IPS-NIHi7 (cell line): ENCODE data around the gene SDHAF2.
"Not testable (repeated sequence)": the region's sequence is repeated elsewhere in the genome, so short reads cannot be mapped to it uniquely, and the experiment has no call there.

Source experiments
- DNase-seq: peaks from one replicate; pipeline ENCODE4 v3.0.0; 2012; ENCODE audit warnings: mixed read lengths; ENCODE audit errors: extremely low spot score

SDHAF2 gene

DNA sequence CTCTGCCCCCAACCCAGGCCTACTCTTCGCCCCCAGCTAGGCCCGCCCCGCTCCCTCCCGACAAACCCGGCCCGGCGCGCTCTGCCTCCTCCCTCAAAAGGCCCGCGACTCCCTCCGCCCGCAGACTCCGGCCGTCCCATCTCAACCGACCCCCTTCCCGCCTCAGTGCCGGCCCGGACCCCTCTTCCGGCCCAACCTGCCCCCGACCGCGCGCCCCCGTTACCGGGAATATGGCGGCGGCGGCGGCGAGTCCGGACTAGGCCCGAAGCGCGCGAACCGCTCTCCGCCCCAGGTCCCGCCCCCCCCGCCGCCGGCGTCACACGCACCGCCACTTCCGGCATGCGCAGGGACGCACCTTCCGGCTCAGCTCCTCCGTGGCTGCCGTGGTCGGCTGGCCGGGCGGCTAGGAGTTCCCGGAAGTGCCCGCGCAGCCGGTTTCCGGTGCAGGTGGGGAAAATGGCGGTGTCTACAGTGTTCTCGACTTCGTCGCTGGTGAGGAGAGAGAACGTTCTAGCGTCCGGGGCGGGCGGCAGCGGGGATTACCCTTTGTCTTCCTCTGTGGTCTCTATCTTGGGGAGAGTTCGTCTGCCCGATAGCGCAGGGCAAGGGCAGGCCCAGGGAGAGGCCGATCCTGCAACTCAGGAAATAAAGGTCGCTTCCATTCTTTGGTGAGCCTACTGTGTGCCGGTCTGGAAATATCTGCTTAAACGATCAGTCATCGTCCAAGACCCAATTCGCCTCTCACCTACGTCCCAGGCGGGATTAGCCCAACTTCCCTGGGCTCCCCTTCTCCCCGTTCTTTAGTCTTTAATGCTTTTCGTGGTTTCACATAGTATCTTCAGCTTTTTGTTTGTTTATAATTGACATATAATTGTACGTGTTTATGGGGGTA lies at the start of gene SDHAF2, which contains the start of gene CPSF7:
Gene SDHAF2 (plus strand): TSS at position 434 of the 892 bp plus-strand sequence. CDS start 23 bp downstream, at position 457.
Gene CPSF7 (minus strand): TSS at position 285 of the 892 bp plus-strand sequence. CDS start 740 bp downstream, outside the sequence.
- peak; percentile 97 for DNase-seq

DNA sequence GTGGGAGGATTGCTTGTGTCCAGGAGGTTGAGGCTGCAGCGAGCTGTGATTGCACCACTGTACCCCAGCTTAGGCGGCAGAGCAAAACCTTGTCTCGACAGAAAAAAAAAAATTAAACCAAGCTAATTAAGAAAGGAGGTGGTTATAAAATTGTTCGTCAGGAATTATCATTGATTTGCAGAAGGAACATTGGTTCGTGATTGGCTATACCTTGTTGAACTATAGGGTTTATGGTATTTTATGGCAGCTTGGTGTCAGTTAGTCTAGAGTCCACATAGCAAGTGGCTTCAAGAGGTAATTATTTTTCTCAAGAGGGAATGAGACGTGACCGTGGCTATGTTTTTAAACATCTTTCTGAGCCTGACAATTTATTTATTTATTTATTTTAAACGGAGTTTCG lies 49.0 kb upstream of the SDHAF2 start:
- DNase-seq, result no peak

DNA sequence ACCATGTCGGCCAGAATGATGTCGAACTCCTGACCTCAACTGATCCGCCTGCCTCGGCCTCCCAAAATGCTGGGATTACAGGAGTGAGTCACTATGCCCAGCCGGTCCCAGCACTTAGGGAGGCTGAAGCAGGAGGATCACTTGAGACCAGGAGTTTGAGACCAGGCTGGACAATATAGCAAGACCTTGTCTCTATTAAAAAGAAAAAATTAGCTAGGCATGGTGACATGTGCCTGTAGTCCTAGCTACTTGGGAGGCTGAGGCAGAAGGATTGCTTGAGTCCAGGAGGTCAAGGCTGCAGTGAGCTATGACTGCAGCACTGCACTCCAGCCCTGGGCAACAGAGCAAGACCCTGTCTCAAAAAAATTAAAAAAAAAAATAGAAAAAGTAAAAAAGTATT lies 46.1 kb upstream of the SDHAF2 start:
- not testable (repeated sequence) for DNase-seq

DNA sequence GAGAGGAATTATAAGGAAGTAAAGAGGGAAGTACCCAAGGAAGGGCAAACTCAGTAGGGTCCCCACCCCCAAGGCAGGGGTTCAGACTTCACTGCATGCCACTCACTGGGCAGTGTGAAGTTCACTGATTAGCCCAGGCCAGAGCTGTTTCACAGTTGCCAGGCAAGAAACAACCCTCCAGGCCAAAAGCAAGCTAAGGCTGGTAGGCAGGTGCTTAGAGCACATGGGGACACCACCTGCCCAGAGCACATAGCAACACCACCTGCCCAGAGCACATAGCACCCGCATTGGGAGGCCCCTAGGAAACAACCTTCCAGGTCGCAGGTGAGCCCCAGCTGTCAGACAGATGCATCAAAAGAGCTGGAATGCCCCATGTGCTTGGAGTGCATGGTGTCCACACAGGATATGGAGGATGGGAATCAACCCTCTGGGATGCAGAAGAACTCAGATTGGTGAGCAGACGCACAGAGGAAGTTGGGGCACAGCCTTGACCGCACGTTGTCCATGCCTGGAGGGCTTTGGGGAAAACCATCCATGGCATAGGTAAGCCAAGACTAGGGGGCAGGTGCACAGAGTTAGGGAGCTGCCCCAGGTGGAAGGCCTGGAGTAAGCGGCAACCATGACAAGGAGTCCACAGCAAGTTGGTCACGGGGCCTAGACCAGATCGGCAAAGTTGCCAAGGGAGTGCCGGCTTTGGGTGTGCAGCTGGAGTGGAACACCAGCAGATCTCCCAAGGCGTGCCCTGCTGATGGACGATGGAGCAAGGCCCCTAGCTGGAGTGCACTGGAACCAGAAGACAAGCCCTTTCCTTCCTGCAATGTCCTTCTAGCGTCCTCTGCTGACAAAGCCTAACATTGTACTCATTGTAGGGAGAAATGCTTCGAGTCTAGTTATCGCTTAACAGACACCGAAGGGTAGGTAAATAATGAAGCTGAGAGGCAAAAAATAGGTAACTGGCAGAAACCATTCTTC lies 45.4 kb upstream of the SDHAF2 start:
- DNase-seq, result peak; percentile 59

DNA sequence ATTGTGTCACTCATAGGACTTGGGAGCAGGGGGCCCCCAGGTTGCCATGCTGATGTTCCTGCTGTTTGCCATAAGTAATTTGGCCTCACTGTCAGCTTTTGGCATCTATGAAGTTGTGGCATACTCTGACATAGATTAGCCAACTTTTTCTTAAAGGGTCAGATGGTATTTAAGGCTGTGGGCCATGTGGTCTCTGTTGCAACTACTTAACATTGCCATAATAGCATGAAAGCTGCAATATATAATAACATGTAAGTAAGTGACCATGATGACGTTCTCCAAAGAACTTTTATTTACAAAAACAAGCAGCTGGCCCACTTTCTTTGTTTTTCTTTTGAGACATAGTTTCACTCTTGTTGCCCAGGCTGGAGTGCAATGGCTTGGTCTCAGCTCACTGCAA lies 39.8 kb upstream of the SDHAF2 start:
- no peak for DNase-seq

DNA sequence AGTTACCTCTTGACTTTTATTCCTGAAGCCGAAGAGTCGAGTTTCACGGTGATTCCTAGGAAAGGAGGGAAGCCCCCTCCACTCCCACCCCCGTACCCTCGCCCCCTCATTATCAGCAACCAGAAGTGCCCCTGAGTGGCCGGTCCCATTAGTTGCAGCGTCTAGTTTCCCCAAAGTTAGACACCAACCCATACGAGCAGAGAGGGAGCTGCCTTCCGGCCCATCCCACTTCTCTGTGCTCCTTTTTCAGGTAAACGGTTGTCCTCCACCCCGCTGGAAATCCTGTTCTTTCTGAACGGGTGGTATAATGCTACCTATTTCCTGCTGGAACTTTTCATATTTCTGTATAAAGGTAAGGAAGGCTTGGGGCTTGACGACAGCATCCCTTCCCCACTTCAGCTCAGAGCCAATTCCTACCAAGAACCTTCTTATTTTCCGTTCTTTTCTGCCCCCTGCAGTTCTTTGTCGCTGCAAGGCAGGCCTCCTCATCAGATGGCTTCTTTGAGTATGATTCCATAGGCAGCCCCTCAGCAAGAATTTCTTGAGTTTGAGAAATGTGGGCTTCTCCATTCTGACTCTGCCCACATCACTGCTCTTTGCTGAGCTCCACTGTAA lies 36.8 kb upstream of the SDHAF2 start:
- DNase-seq, result peak; percentile 55

DNA sequence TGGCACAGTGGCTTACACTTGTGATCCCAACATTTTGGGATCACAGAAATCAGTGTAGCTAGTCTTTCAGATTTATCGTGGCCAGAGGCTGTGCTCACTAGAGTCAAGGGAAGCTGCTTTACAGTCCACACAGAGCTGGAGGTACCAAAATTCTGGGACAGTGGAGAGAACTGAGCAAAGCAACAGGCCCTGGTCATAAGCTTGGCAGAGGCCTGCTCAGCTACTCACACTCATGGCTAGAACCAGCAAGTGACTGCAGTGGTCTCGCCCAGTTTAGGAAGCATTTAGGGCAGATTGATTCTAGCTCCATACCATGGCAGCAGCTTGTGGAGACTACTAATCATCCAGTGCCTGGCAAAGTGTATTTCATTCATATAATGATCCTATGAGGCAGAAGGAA lies 28.8 kb upstream of the SDHAF2 start:
- no peak for DNase-seq

DNA sequence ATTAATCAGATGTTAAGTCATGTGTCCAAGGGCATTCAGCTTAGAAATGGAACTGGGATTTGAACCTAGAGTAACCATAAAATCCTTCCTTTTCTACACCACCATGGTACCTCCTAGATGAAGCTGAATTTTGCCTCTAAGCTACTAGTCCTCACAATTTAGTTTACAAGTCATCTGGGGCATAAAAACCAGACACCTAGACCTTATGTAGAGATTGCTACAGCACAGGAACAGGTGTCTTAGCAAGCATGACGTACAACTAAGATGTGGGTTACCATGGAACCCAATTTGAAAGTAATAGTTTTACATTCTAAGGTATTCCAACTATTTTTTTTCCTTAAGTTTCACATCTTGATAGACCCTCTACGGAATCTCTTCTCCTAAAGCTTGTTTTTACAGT lies 28.4 kb upstream of the SDHAF2 start:
- no peak for DNase-seq

DNA sequence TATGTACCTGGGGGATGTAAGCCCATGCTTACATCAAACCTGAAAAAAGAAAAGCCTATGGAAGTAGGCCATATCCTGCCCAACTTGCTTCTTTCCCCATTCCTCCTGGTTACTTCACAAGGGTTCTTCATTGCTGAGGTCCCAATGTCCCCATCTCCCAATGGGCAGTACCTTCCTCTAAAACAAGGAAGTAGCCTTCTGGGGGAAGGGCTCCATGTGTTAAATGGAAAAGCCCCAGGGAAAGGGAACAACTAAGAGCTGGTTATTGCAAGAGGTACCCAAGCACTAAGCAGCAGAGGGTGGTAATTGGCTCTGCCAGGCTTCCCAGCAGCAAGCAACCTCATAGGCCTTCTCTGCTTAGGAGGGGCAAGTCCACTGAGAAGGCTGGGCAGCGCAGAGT lies 26.3 kb upstream of the SDHAF2 start:
- DNase-seq, result no peak

DNA sequence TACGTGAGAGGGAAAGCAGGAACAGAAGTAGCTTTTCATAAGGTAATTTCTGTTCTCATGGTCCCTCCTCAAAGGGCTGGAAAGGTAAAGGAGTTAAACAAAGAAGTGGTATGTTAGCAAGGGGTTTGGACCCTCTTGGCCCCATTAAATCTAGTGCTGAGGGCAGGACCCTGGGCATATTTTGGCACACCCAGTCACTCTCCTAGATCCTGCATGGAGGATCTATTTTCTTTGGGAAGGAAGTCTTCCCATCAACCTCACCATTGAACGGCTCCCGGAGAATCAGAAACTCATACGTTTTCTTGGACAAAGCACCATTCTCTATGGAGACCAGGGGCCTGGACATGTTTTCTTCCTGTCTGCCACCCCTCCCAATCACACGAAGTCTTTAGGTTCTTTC lies 25.8 kb upstream of the SDHAF2 start:
- no peak for DNase-seq

DNA sequence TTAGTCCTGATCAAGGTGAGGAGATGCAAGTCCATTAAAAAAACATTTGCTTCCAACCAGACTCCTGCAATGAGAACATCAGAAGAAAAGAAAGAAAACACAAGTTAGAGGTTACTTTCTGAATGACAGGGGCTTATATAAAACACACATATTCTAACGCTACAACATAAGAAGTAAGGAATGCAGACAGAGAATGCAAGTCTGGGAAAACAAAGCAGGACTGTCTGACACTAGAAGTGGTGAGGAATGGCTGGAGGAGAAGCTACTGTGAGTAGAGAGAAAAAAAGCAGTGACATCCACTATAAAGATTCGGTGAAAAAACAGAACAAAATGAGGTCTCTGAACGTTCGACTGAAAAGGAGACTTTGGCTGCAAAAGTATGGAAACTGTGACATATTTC lies 25.3 kb upstream of the SDHAF2 start:
- no peak for DNase-seq

DNA sequence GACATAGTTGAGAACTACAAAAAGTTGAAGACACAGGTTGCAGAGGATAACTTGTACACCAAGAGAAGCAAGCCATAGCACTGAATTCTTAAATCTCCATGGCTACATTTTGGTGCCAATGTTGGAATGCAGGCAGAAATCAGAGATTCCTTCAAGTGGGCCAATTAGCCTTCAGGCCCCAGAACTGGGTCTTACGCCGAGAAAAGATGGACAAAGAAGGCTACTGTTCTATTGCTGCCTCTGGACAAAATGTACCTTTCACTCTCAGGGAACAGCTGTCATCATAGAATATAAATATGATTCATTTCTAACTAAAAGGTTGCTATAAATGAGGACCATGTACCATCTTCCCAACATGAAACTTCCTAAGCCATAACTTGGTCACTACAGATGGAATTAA lies 23.9 kb upstream of the SDHAF2 start:
- no peak for DNase-seq

DNA sequence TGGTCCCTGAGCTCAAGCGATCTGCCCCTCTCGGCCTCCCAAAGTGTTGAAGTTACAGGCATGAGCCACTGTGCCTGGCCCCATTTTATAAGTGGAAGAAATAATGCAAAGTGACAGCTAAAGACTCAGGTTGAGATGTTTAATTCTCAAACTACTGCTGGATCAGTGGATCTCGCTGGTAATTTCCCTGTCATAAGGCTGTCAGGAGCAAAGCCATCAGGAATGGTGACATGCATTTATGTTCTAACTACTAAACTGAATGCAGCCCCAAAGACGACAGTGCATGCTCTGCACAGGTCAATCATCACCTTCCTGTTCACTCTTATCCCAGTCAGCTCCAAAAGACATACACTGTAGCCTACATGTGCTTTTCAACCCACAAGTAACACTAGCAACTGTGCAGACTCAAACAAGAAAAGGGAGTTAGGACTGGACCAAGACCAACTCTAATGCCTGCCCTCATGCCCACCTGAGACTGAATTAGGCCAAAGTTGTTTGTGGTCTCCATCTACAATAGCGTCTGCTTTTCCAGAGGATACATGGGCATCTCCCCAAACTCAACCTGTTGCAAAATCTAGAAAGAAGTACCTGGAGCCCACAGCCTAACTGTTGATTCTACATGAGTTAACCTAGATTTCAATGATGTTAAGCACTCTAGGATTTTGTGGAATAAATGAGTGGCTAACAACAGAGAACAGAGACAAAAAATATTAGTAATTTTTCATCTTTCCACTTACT lies 22.8 kb upstream of the SDHAF2 start:
- no peak for DNase-seq

DNA sequence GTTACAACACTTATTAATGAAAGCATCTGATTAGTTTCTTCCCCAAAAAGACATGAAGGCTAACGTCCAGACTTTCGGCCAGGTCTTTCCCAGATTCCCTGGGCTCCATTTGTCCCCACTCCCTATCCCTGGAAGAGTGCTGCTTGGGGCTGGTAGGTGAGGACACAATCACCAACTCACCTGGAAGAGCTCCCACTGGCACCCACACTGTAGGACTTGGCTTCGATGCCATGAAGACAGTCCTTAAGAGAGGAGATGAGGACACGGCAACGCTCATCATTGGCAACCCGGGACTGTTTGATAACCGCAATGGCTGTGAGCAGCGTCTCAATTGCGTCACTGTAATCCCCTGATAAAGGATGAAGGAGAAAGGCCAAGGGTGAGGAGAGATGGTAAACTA lies 18.3 kb upstream of the SDHAF2 start:
- no peak for DNase-seq

DNA sequence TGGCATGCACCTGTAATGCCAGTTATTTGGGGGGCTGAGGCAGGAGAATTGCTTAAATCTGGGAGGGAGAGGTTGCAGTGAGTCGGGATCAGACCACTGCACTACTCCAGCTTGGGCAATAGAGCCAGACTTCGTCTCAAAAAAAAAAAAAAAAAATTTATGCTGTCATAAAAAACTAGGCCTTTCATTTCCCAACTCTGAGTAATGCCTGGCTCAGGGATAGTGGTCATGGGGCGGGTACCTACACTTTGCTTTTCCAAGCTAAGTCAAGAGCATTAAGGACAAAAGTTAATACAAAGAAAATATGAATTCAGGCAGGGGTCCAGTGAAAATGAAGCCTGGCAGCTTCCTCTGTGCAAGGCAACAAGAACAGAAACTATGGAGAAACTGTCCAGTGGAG lies 16.4 kb upstream of the SDHAF2 start:
- DNase-seq, result no peak

DNA sequence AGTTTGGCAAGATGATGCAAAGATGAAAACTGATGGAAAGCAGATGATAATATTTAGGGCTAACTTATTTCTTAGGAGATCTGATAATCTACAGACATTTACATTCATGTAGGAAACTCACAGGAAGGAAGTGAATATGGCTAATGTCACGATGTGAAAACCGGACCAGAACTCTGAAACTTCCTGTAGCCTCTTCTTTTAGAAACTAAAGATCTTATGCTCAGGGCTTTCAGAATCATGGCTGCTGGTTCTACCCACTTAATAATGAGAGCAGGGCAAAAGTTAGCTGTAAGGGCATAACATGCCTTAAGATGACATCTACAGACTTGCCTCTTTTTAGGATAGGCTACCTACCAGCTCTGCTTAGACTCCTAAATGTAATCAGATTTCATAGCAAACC lies 15.4 kb upstream of the SDHAF2 start:
- no peak for DNase-seq

DNA sequence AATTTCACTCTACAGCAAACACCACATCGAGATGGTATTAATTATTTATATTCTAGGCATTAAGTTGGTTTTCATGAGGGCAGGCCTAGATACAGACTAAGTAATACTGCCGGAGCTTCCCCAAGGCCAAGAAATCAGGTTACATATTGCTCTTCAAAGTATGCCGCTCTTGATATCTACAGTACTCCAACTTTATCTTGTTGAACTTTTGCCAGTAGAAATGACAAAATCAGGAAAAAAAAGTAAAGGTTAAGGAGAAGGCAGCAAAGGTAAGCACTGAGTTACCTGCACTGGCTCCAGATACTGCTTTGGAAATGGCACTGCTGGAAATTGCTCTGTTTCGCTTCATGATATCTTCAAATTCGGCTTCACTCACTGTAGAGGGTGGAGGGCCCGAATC lies 14.5 kb upstream of the SDHAF2 start:
- DNase-seq, result no peak

DNA sequence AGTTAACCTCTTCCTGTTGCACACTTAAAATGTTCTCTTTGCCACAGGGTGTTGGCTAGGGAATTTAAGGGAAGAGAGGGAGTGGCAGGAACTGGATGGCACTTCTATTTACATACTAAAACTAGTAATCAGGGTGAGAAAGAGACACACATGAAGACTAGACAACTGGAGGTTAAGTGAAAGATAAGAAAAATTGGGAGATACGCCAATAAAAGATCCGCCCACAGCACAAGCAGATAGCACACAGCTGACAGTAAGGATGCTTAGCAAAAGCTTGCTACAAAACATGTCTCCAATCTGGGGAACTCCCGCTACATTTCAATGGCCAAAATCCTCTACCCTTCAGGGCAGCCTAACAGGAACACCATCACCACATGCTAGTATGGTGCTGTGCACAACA lies 13.0 kb upstream of the SDHAF2 start:
- no peak for DNase-seq

DNA sequence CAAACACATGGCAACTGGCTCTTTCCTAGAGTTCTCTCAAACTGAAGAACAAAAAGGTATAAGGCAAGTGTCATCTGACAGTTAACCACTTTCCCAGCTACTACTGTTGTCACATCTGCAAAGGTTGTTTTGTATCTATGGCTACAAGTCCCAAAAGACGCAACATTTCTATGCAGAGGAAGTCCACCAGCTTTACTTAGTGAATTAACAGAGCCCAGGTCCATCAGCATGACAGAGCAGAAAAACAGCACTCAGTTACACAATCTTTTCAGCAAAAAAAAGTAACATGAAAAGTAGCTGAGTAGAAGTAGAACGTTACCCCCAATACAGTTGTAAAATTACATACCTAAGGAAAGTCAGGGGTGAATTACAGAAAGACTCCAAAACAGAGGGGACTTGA lies 12.3 kb upstream of the SDHAF2 start:
- DNase-seq, result no peak

DNA sequence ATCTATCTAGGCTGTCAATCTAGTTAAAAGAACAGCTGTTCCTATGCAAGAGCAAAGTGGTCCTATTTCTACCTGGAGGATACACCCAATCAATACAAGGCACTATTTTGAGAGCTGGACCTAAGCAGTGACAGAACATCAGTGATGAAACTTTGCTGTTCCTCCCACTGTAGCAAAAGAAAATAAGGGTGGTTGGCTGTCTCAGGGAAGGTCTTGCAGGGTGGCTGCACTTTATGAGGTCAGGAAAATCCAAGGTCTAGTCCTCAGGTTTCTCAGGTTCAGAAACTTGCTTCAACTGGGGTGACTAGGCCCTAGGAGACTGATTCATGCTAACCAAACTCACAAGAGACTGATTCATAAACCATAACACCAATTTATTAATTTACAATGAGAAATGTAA lies 11.8 kb upstream of the SDHAF2 start:
- DNase-seq, result no peak

DNA sequence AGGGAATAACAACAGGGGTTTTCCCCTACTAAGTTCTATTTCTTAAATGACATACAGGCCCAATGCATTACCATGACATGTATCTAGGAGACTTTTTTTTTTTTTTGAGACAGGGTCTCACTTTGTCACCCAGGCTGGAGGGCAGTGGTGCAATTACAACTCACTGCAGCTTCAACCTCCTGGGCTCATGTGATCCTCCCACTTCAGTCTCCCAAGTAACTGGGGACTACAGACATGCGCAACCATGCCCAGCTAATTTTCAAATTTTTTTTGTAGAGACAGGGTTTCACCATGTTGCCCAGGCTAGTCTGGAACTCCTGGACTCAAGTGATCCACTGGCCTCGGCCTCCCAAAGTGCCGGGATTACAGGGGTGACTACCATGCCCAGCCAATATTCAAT lies 7.7 kb upstream of the SDHAF2 start:
- no peak for DNase-seq
